K562 (cell line): ENCODE data around the gene ANAPC2. TPM values are rescaled to one million over a fixed set of nuclear protein-coding genes. Genes with fewer than 3 reads are reported as not detected.
A peak's percentile ranks its signal among the peaks of the same experiment; 100 is the strongest.

Source experiments
- E2F3 ChIP-seq: fragments of 250-450 bp; sonication (Bioruptor Pico); IDR thresholded peaks from 2 replicates; pipeline ENCODE4 v1.4.0; 2020; ENCODE audit warnings: mild to moderate bottlenecking
- NONO ChIP-seq, 2 experiments: fragments of 200-400 bp in 1 of 2; fragments of 450-650 bp in 1 of 2; formaldehyde crosslinking in 1 of 2; IDR thresholded peaks; 2 replicates each; pipeline ENCODE4 v1.6.1; 2017; ENCODE audit warnings: low read depth in 2 of 2, mild to moderate bottlenecking in 2 of 2, moderate library complexity in 2 of 2, low read length in 1 of 2
- SRF ChIP-seq, 2 experiments: fragments of 250-450, 450-650 bp in 1 of 2; sonication (Bioruptor Pico) in 1 of 2; sonication (generic) in 1 of 2; formaldehyde crosslinking; IDR thresholded peaks; 2 replicates each; pipeline versions ENCODE4 v1.5.0 to v1.5.1; 2020 to 2022; ENCODE audit warnings: mild to moderate bottlenecking in 1 of 2, missing genetic modification reagents in 1 of 2
- STAT6 ChIP-seq: sonication (generic); formaldehyde crosslinking; IDR thresholded peaks from 2 replicates; pipeline ENCODE4 v1.8.1; 2023; ENCODE audit warnings: mild to moderate bottlenecking, missing genetic modification reagents
- ZNF175 ChIP-seq: fragments of 200-800 bp; sonication (Bioruptor generic); IDR thresholded peaks from 2 replicates; pipeline ENCODE4 v1.6.1; 2016; ENCODE audit warnings: low read depth, mild to moderate bottlenecking, missing genetic modification characterization, missing compliant biosample characterization
- ZNF384 ChIP-seq: IDR thresholded peaks from 2 replicates; pipeline ENCODE4 v1.6.1; 2012; ENCODE audit warnings: low read depth, low read length, improper control_type of control experiment
- ZNF407 ChIP-seq: fragments of 450-650 bp; IDR thresholded peaks from 2 replicates; pipeline ENCODE4 v1.6.1; 2016; ENCODE audit warnings: low read depth
- ZNF445 ChIP-seq: fragments of 250-450 bp; sonication (Bioruptor Pico); IDR thresholded peaks from 2 replicates; pipeline ENCODE4 v1.4.0; 2020; ENCODE audit warnings: low read depth, mild to moderate bottlenecking, moderate library complexity
- polyA plus RNA-seq, 8 experiments: library from polyadenylated mRNA; depleted of rRNA in 4 of 8; stranded (reverse) in 5 of 8; unstranded in 3 of 8; fragments of >200 nt; fragmentation: Nextera tagmentation in 2 of 8; fragmentation: Illumina TruSeq in 1 of 8; extraction: Ambion mirVana in 2 of 8; extraction: Trizol in 1 of 8; gene quantifications; 2 replicates each; pipeline versions ENCODE4 v1.2.1 to v1.2.3, GENCODE V29; 2011 to 2014; ENCODE audit warnings: inconsistent platforms in 1 of 8, missing spikeins in 1 of 8
- total RNA-seq, 7 experiments: library from RNA; depleted of rRNA in 6 of 7; stranded (reverse); fragments of >200 nt in 6 of 7; fragmentation: Illumina TruSeq in 2 of 7; extraction: Trizol in 2 of 7; gene quantifications; 2 replicates each; pipeline versions ENCODE4 v1.2.1 to v1.2.3, GENCODE V29; 2011 to 2021; ENCODE audit warnings: low replicate concordance in 1 of 7
- TF ChIP-seq, protein P1 (sequence below): sonication (generic); formaldehyde crosslinking; IDR thresholded peaks from 2 replicates; pipeline ENCODE4 v1.8.0; 2022; ENCODE audit warnings: missing genetic modification reagents, mild to moderate bottlenecking, moderate library complexity, borderline replicate concordance
- TF ChIP-seq, protein P2 (sequence below): sonication (generic); formaldehyde crosslinking; IDR thresholded peaks from 2 replicates; pipeline ENCODE4 v1.8.0; 2022; ENCODE audit warnings: mild to moderate bottlenecking, missing genetic modification reagents

The ANAPC2 gene
- total and polyA plus RNA-seq, 9 of the 15 experiments (the other 6 are each of a cell fraction or from before 2014, with no cell fraction given), result 0.11 to 56.5 (median 17.1) TPM; not detected in 1

DNA sequence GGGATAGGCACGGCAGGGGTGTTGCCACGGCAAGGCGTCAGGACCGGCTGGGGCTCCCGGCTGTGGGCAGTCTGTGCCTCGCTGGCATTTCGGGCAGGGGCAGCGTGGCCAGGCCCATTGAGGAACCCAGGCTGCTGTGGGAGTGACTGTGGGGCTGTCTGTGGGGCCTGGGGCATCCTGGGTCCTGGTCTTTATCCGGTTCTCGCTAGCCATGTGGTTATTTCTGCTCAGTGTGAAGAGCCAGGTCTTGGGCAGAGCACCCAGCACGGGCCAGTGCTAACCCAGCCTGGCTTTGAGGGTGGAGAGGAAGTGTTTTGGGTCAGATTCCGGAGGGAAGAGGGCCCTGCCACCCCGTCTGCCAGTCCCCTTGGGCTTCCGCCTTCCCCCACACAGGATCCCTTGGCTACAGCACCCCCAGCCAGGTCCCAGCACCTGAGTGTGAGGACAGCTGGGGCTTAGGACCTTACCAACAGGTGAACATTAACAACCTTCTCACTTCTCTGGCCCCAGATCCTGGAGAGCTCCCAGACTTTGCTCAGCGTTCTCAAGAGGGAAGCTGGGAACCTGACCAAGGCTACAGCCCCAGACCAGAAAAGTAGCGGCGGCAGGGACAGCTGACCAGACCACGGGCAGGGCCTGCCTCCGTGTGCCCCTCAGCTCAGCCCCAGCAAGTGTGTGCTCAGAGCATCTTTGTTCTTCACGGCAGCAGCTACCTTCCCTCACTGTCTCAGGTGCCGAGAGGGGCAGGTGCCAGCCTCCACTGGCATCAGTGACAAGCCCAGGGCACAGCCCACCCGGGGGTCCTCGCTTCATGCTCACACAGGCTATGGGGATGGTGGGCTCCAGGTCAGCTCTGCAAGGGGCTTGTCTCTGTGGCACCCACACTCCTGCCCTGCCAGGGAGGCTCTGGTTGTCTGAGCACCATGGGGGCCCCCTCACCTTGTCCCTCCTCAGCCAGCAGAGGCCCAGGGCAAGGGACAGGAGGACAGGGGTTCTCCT, 1.2 kb upstream of the ANAPC2 start (continued):
- TF ChIP-seq ZNF407 (no peak), SRF (CRISPR knock-in tag; IDR thresholded peaks at IDR 0.05) (no peak), ZNF445 (CRISPR knock-in tag) (no peak), E2F3 (CRISPR knock-in tag) (0 out of 2 replicates have a peak, but pooled peaks have one; percentile 13), ZNF384 (no peak), ZNF175 (no peak), STAT6 (CRISPR knock-in tag) (0 out of 2 replicates have a peak, but pooled peaks have one; percentile 47), NONO (IDR thresholded peaks at IDR 0.05; ENCODE audit: low read depth in 2 of 2, low read length in 1 of 2) (no peak)
- TF ChIP-seq, protein P1, sequence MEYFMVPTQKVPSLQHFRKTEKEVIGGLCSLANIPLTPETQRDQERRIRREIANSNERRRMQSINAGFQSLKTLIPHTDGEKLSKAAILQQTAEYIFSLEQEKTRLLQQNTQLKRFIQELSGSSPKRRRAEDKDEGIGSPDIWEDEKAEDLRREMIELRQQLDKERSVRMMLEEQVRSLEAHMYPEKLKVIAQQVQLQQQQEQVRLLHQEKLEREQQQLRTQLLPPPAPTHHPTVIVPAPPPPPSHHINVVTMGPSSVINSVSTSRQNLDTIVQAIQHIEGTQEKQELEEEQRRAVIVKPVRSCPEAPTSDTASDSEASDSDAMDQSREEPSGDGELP, result no peak; the same call in 1 of the 2 replicates
- TF ChIP-seq, protein P2, sequence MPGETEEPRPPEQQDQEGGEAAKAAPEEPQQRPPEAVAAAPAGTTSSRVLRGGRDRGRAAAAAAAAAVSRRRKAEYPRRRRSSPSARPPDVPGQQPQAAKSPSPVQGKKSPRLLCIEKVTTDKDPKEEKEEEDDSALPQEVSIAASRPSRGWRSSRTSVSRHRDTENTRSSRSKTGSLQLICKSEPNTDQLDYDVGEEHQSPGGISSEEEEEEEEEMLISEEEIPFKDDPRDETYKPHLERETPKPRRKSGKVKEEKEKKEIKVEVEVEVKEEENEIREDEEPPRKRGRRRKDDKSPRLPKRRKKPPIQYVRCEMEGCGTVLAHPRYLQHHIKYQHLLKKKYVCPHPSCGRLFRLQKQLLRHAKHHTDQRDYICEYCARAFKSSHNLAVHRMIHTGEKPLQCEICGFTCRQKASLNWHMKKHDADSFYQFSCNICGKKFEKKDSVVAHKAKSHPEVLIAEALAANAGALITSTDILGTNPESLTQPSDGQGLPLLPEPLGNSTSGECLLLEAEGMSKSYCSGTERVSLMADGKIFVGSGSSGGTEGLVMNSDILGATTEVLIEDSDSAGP (CRISPR knock-in tag), result no peak
